ENCODE measurements around the gene AMOTL2. TPM values are rescaled to one million over a fixed set of nuclear protein-coding genes. Genes with fewer than 3 reads are reported as not detected.

AMOTL2 gene
- total and polyA plus RNA-seq, 2 experiments from 2014 or later: 156 to 347 TPM

- DNase-seq: no peak
- Histone ChIP-seq H3K4me1 (ENCODE audit: insufficient read depth) (peaks cover 43% of the 10 kb centered on the region), H3F3A (ENCODE audit: insufficient read depth) (peaks cover 36% of the 10 kb centered on the region), H3K4me3 (no peak overlapping the region), H3K27me3 (replicated peaks; ENCODE audit: insufficient read depth) (no peaks in the 10 kb centered on the region), H3K79me2 (ENCODE audit: insufficient read depth) (no peaks in the 10 kb centered on the region), H3K9ac (no peak overlapping the region), H4K20me1 (ENCODE audit: insufficient read depth) (no peaks in the 10 kb centered on the region), H2AFZ (no peak overlapping the region), H3K4me2 (ENCODE audit: unreplicated experiment) (no peak overlapping the region), H3K27ac (no peak overlapping the region), H3K36me3 (ENCODE audit: low read depth) (no peaks in the 10 kb centered on the region), H3K9me3 (ENCODE audit: low read depth) (no peaks in the 10 kb centered on the region), H3K9me2 (ENCODE audit: insufficient read depth) (no peaks in the 10 kb centered on the region)
- WGBS, 2 experiments (ENCODE audit: low coverage in 1 of 2, low lambda C conversion rate in 2 of 2, missing lambda C conversion rate in 2 of 2): 88 to 93% methylated on average over 5 of the region's 5 CpGs
- TF ChIP-seq EZH2 (IDR thresholded peaks at IDR 0.05; ENCODE audit: insufficient read depth, poor library complexity, severe bottlenecking): no peak
- no peak for TF ChIP-seq EZH2phosphoT487 (IDR thresholded peaks at IDR 0.05; ENCODE audit: insufficient read depth, low read depth)
- in situ Hi-C loops (cut with MboI): no loop called here
Measured at GRCh38 chr3:134338516-134339261, 35.6 kb downstream of the AMOTL2 start.

GRCh38 chr3:134338201-134338512, 36.1 kb downstream of the AMOTL2 start:
- in situ Hi-C loops (cut with MboI): no loop called here

GRCh38 chr3:134337511-134338200, 36.6 kb downstream of the AMOTL2 start:
- Histone ChIP-seq H4K20me1 (ENCODE audit: insufficient read depth) (no peaks in the 10 kb centered on the region), H3K79me2 (ENCODE audit: insufficient read depth) (no peaks in the 10 kb centered on the region), H3K27me3 (replicated peaks; ENCODE audit: insufficient read depth) (no peaks in the 10 kb centered on the region), H3K9me2 (ENCODE audit: insufficient read depth) (no peaks in the 10 kb centered on the region), H3K9me3 (ENCODE audit: low read depth) (no peaks in the 10 kb centered on the region), H3F3A (ENCODE audit: insufficient read depth) (peaks cover 44% of the 10 kb centered on the region), H3K27ac (no peak overlapping the region), H3K9ac (no peak overlapping the region), H3K4me2 (ENCODE audit: unreplicated experiment) (no peak overlapping the region), H3K36me3 (ENCODE audit: low read depth) (no peaks in the 10 kb centered on the region), H2AFZ (no peak overlapping the region), H3K4me1 (ENCODE audit: insufficient read depth) (peaks cover 53% of the 10 kb centered on the region), H3K4me3 (no peak overlapping the region)
- DNase-seq: no peak
- in situ Hi-C loops (cut with MboI): no loop called here
- WGBS, 2 experiments (ENCODE audit: low coverage in 1 of 2, low lambda C conversion rate in 2 of 2, missing lambda C conversion rate in 2 of 2): 93 to 95% methylated on average over 3 of the region's 3 CpGs
- TF ChIP-seq EZH2 (IDR thresholded peaks at IDR 0.05; ENCODE audit: insufficient read depth, poor library complexity, severe bottlenecking) (no peak), EZH2phosphoT487 (IDR thresholded peaks at IDR 0.05; ENCODE audit: insufficient read depth, low read depth) (no peak)

More at GRCh38 chr3:134338201-134338512, 36.1 kb downstream of the AMOTL2 start:
- Histone ChIP-seq H3K4me1 (ENCODE audit: insufficient read depth) (peaks cover 48% of the 10 kb centered on the region), H4K20me1 (ENCODE audit: insufficient read depth) (no peaks in the 10 kb centered on the region), H3K27me3 (replicated peaks; ENCODE audit: insufficient read depth) (no peaks in the 10 kb centered on the region), H3K4me2 (ENCODE audit: unreplicated experiment) (no peak overlapping the region), H3K9ac (no peak overlapping the region), H3K4me3 (no peak overlapping the region), H3K36me3 (ENCODE audit: low read depth) (no peaks in the 10 kb centered on the region), H3F3A (ENCODE audit: insufficient read depth) (peaks cover 41% of the 10 kb centered on the region), H3K79me2 (ENCODE audit: insufficient read depth) (no peaks in the 10 kb centered on the region), H2AFZ (no peak overlapping the region), H3K27ac (no peak overlapping the region), H3K9me3 (ENCODE audit: low read depth) (no peaks in the 10 kb centered on the region), H3K9me2 (ENCODE audit: insufficient read depth) (no peaks in the 10 kb centered on the region)
- no peak for DNase-seq
- TF ChIP-seq EZH2phosphoT487 (IDR thresholded peaks at IDR 0.05; ENCODE audit: insufficient read depth, low read depth): no peak
- TF ChIP-seq EZH2 (IDR thresholded peaks at IDR 0.05; ENCODE audit: insufficient read depth, poor library complexity, severe bottlenecking): no peak
- 95 to 100% methylated on average over 2 of the region's 2 CpGs for WGBS, 2 experiments (ENCODE audit: low coverage in 1 of 2, low lambda C conversion rate in 2 of 2, missing lambda C conversion rate in 2 of 2)

GRCh38 chr3:134337071-134337482, 37.2 kb downstream of the AMOTL2 start:
- Histone ChIP-seq H3K27me3 (replicated peaks; ENCODE audit: insufficient read depth) (no peaks in the 10 kb centered on the region), H3K4me3 (no peak overlapping the region), H3F3A (ENCODE audit: insufficient read depth) (peaks cover 48% of the 10 kb centered on the region), H3K4me1 (ENCODE audit: insufficient read depth) (peaks cover 59% of the 10 kb centered on the region), H3K27ac (no peak overlapping the region), H2AFZ (no peak overlapping the region), H4K20me1 (ENCODE audit: insufficient read depth) (no peaks in the 10 kb centered on the region), H3K9me3 (ENCODE audit: low read depth) (no peaks in the 10 kb centered on the region), H3K9me2 (ENCODE audit: insufficient read depth) (no peaks in the 10 kb centered on the region), H3K4me2 (ENCODE audit: unreplicated experiment) (no peak overlapping the region), H3K79me2 (ENCODE audit: insufficient read depth) (no peaks in the 10 kb centered on the region), H3K36me3 (ENCODE audit: low read depth) (no peaks in the 10 kb centered on the region), H3K9ac (no peak overlapping the region)
- in situ Hi-C loops (cut with MboI): no loop called here
- TF ChIP-seq EZH2phosphoT487 (IDR thresholded peaks at IDR 0.05; ENCODE audit: insufficient read depth, low read depth): no peak
- DNase-seq: no peak
- 93 to 94% methylated on average over 8 of the region's 8 CpGs for WGBS, 2 experiments (ENCODE audit: low coverage in 1 of 2, low lambda C conversion rate in 2 of 2, missing lambda C conversion rate in 2 of 2)
